CD4-positive, alpha-beta memory T cell (primary cell): ENCODE measurements around the gene TARDBP. TPM values are rescaled to one million over a fixed set of nuclear protein-coding genes. Genes with fewer than 3 reads are reported as not detected.

Experiments used
- CTCF ChIA-PET: fragments of 350-600 bp; sonication (Branson Sonifier 250); formaldehyde crosslinking; loops from one replicate; lab custom pipeline; 2021; ENCODE audit warnings: inconsistent platforms; ENCODE audit not compliant: partially characterized antibody; lab: Charles Lee
- POLR2A ChIA-PET: fragments of 350-600 bp; sonication (Branson Sonifier 250); formaldehyde crosslinking; loops from one replicate; lab custom pipeline; 2021; ENCODE audit not compliant: partially characterized antibody; lab: Charles Lee
- DNase-seq, 5 donors: peaks; one replicate each; pipeline versions ENCODE4 v3.0.0 to v3.0.0-alpha.2; 2020 to 2022; ENCODE audit warnings: mixed read lengths in 1 of 5
- H3K27ac ChIP-seq: one replicate; pipeline ENCODE4 v1.7.0; 2013; ENCODE audit warnings: low read depth, low read length
- H3K27me3 ChIP-seq: 2 replicates; pipeline ENCODE4 v1.7.0; 2013; ENCODE audit warnings: mild to moderate bottlenecking, low read length, moderate library complexity; ENCODE audit not compliant: insufficient read depth
- H3K36me3 ChIP-seq: 2 replicates; pipeline ENCODE4 v1.7.0; 2013; ENCODE audit warnings: mild to moderate bottlenecking, low read length, moderate library complexity; ENCODE audit not compliant: insufficient read depth
- H3K4me1 ChIP-seq: 2 replicates; pipeline ENCODE4 v1.7.0; 2013; ENCODE audit warnings: mild to moderate bottlenecking, low read length, moderate library complexity; ENCODE audit not compliant: insufficient read depth
- H3K4me3 ChIP-seq, 2 donors: one replicate each; pipeline ENCODE4 v1.7.0; 2013; ENCODE audit warnings: low read length in 2 of 2, mild to moderate bottlenecking in 1 of 2
- H3K9me3 ChIP-seq, 2 donors: one replicate each; pipeline ENCODE4 v1.7.0; 2013; ENCODE audit warnings: low read length in 2 of 2, control low read depth in 1 of 2; ENCODE audit not compliant: control insufficient read depth in 1 of 2
- H3K27ac Mint-ChIP-seq, 7 donors: one replicate each; pipeline ENCODE4 v1.8.0; 2020 to 2021; ENCODE audit warnings: mixed read lengths in 7 of 7, mild to moderate bottlenecking in 6 of 7, inconsistent platforms in 3 of 7, moderate library complexity in 3 of 7
- H3K27me3 Mint-ChIP-seq, 2 donors: one replicate each; pipeline ENCODE4 v1.8.0; 2020 to 2021; ENCODE audit warnings: mixed read lengths in 2 of 2
- H3K36me3 Mint-ChIP-seq, 2 donors: one replicate each; pipeline ENCODE4 v1.8.0; 2020 to 2021; ENCODE audit warnings: mixed read lengths in 2 of 2, inconsistent platforms in 1 of 2, mild to moderate bottlenecking in 1 of 2
- H3K4me1 Mint-ChIP-seq, 4 donors: one replicate each; pipeline ENCODE4 v1.8.0; 2020 to 2021; ENCODE audit warnings: mixed read lengths in 4 of 4, mild to moderate bottlenecking in 1 of 4
- H3K4me3 Mint-ChIP-seq, 8 donors: one replicate each; pipeline ENCODE4 v1.8.0; 2020 to 2021; ENCODE audit warnings: mixed read lengths in 8 of 8, mild to moderate bottlenecking in 7 of 8, moderate library complexity in 6 of 8, inconsistent platforms in 3 of 8
- H3K9me3 Mint-ChIP-seq, 8 donors: one replicate each; pipeline ENCODE4 v1.8.0; 2020 to 2021; ENCODE audit warnings: mixed read lengths in 8 of 8, mild to moderate bottlenecking in 5 of 8, inconsistent platforms in 3 of 8, moderate library complexity in 1 of 8
- intact Hi-C: fragments of 100-400 bp; cut with micrococcal nuclease; formaldehyde crosslinking; loops from one replicate; pipeline ENCODE4 v1.15.1; 2023
- polyA plus RNA-seq, 2 donors: library from polyadenylated mRNA; unstranded; fragments of 300-500 nt; fragmentation: Illumina TruSeq; gene quantifications; one replicate each; pipeline ENCODE4 v1.2.3, GENCODE V29; 2021
- total RNA-seq, 2 experiments: library from RNA; stranded (reverse); gene quantifications; one replicate each; pipeline ENCODE4 v1.2.3, GENCODE V29; 2021

TARDBP gene
- total and polyA plus RNA-seq, 4 experiments from 2014 or later, result 54.0 to 195 (median 147) TPM

DNA sequence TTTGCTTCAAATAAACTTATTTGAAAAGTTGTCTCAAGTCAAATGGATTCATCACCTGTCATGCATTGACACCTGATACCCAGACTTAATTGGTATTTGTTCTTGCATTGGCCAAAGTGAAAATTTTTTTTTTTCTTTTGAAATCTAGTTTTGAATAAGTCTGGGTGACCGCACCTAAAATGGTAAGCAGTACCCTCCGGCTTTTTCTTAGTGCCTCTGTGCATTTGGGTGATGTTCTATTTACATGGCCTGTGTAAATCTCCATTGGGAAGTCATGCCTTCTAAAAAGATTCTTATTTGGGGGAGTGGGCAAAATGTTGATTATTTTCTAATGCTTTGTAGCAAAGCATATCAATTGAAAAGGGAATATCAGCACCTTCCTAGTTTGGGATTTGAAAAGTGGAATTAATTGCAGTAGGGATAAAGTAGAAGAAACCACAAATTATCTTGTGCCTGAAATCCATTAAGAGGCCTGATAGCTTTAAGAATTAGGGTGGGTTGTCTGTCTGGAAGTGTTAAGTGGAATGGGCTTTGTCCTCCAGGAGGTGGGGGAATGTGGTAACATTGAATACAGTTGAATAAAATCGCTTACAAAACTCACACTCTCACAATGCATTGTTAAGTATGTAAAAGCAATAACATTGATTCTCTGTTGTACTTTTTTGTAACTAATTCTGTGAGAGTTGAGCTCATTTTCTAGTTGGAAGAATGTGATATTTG lies 11.9 kb downstream of the TARDBP start:
- POLR2A ChIA-PET, result interaction anchor here (1.5 kb wide), 1 partner anchor 12 kb away, joined by 4 read pairs; the partner anchor contains the start of gene TARDBP
- Histone ChIP-seq H3K27me3 (no peaks in the 10 kb centered on the region), H3K27ac (no peak overlapping the region), H3K9me3 (no peaks in the 10 kb centered on the region), H3K4me1 (no peaks in the 10 kb centered on the region), H3K4me3 (no peak overlapping the region), H3K36me3 (peaks cover 53% of the 10 kb centered on the region)
- CTCF ChIA-PET, result interaction anchor here (1.1 to 1.4 kb wide), 2 partner anchors 11 to 14 kb away, joined by 3 read pairs; no protein-coding TSS in a partner anchor
- Mint-ChIP-seq H3K4me1 (peaks cover 19 to 29% (median 20%) of the 10 kb centered on the region in 4 donors), H3K27me3 (no peaks in the 10 kb centered on the region), H3K9me3 (no peaks in the 10 kb centered on the region), H3K36me3 (peaks cover 44 to 82% of the 10 kb centered on the region in 2 donors), H3K27ac (peak overlapping the region in 2 of 7 donors; percentile 27 to 44), H3K4me3 (no peak overlapping the region)
- no peak for DNase-seq
- intact Hi-C loops, result no loop called here

DNA sequence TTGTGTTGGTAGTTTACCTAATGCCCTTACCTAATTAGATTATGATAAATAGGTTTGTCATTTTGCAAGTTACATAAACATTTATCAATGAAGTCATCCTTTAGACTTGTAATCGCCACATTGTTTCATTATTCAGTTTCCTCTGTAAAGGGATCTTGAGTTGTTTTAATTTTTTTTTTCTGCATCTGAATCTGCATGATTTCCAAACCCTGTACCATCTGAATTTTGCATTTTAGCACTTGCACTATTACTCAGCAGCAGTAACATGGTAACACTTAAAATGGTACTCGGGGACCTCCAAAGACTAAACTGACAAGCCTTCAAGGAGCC lies 12.4 kb downstream of the TARDBP start:
- ChIA-PET CTCF (interaction anchor here (1.1 to 1.4 kb wide), 2 partner anchors 11 to 13 kb away, joined by 3 read pairs; no protein-coding TSS in a partner anchor), POLR2A (interaction anchor here (1.5 kb wide), 1 partner anchor 12 kb away, joined by 4 read pairs; the partner anchor contains the start of gene TARDBP)
- H3K36me3 ChIP-seq, result peaks cover 50% of the 10 kb centered on the region
- H3K4me3 Mint-ChIP-seq, result no peak overlapping the region
- peak overlapping the region in 1 of 7 donors; percentile 27 for H3K27ac Mint-ChIP-seq
- no peak overlapping the region for H3K4me3 ChIP-seq
- no peaks in the 10 kb centered on the region for H3K9me3 Mint-ChIP-seq
- peaks cover 44 to 79% of the 10 kb centered on the region in 2 donors for H3K36me3 Mint-ChIP-seq
- H3K4me1 Mint-ChIP-seq, result peaks cover 19 to 29% (median 20%) of the 10 kb centered on the region in 4 donors
- no peaks in the 10 kb centered on the region for H3K4me1 ChIP-seq
- no peaks in the 10 kb centered on the region for H3K9me3 ChIP-seq
- no peak for DNase-seq
- H3K27me3 Mint-ChIP-seq, result no peaks in the 10 kb centered on the region
- intact Hi-C loops, result no loop called here
- no peaks in the 10 kb centered on the region for H3K27me3 ChIP-seq
- no peak overlapping the region for H3K27ac ChIP-seq

DNA sequence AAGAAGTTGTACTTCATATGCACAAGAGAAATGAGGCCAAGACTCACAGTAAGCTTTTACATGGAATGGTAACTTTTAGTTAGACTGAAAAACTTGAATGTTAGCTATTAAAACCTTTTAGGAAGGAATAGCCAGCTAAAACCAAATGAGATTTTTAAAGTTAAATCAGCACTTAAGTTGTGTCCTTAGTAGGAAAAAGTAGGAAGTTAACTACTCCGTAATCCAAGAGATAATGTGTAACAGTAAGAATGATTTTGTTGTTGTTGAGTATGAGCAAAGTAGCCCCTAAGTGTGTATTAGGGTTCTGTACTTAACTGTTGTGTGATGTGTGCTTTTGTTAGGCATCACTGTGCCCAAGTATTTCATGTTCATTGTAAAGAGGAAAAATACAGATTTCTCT lies 13.2 kb downstream of the TARDBP start:
- H3K4me3 ChIP-seq, result no peak overlapping the region
- Mint-ChIP-seq H3K36me3 (peaks cover 41 to 79% of the 10 kb centered on the region in 2 donors), H3K4me3 (no peak overlapping the region), H3K4me1 (peaks cover 19 to 29% (median 20%) of the 10 kb centered on the region in 4 donors), H3K27ac (peak overlapping the region in 1 of 7 donors; percentile 46), H3K9me3 (no peaks in the 10 kb centered on the region), H3K27me3 (no peaks in the 10 kb centered on the region)
- H3K4me1 ChIP-seq, result no peaks in the 10 kb centered on the region
- intact Hi-C loops, result no loop called here
- H3K36me3 ChIP-seq, result peaks cover 42% of the 10 kb centered on the region
- no peak for DNase-seq
- no peak overlapping the region for H3K27ac ChIP-seq
- no peaks in the 10 kb centered on the region for H3K9me3 ChIP-seq
- ChIA-PET POLR2A (interaction anchor here (1.5 kb wide), 1 partner anchor 13 kb away, joined by 4 read pairs; the partner anchor contains the start of gene TARDBP), CTCF (no interaction called here)
- no peaks in the 10 kb centered on the region for H3K27me3 ChIP-seq

DNA sequence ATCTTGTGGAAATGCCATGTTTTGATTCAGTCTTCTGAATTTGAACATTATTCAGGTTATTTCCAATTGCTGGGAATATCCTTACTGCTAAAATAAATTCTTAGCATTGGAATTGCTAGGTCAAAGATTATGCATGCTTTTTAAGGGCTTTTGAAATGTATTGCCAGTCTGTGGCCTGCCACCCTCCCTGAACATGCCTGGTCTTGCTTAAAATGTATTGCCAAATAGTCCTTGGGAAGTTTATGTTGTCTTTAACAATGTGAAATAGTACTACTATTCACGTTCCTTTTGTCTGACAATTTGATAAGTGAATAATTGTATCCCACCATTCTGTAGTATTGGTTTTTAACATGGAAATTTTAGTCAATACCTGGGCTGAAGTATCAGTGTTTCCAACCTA lies 13.6 kb downstream of the TARDBP start:
- H3K4me1 ChIP-seq, result no peaks in the 10 kb centered on the region
- CTCF ChIA-PET, result no interaction called here
- H3K36me3 ChIP-seq, result peaks cover 38% of the 10 kb centered on the region
- Mint-ChIP-seq H3K36me3 (peaks cover 42 to 75% of the 10 kb centered on the region in 2 donors), H3K27me3 (no peaks in the 10 kb centered on the region), H3K27ac (no peak overlapping the region), H3K4me1 (peaks cover 19 to 29% (median 20%) of the 10 kb centered on the region in 4 donors), H3K4me3 (no peak overlapping the region), H3K9me3 (no peaks in the 10 kb centered on the region)
- H3K9me3 ChIP-seq, result no peaks in the 10 kb centered on the region
- H3K4me3 ChIP-seq, result no peak overlapping the region
- no peak for DNase-seq
- intact Hi-C loops, result no loop called here
- no peaks in the 10 kb centered on the region for H3K27me3 ChIP-seq
- POLR2A ChIA-PET, result no interaction called here
- no peak overlapping the region for H3K27ac ChIP-seq

DNA sequence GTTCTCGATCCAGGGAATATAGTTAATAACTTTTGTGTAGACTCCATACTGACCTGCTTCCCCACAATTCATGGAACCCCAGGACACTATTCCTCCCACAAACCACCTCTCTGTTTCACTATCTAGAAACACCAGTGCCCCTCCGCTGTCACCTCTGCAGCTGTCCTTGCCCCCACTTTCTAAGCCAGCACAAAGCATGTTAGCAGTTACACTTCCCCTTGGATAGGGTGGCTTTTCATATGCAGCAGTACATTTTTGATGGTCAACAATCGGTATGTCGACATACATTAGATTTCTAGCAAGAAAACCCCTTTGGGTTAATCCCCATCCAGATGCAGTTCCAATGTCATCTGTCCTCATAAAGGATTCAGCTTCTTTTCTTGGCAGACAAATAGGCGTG lies 14.4 kb downstream of the TARDBP start:
- Histone ChIP-seq H3K4me3 (no peak overlapping the region), H3K9me3 (no peaks in the 10 kb centered on the region), H3K4me1 (no peaks in the 10 kb centered on the region), H3K27me3 (no peaks in the 10 kb centered on the region), H3K27ac (no peak overlapping the region), H3K36me3 (peaks cover 29% of the 10 kb centered on the region)
- Mint-ChIP-seq H3K9me3 (no peaks in the 10 kb centered on the region), H3K36me3 (peaks cover 40 to 66% of the 10 kb centered on the region in 2 donors), H3K4me3 (no peak overlapping the region), H3K4me1 (peaks cover 18 to 28% (median 19%) of the 10 kb centered on the region in 4 donors), H3K27ac (peak overlapping the region in 2 of 7 donors; percentile 6 to 17), H3K27me3 (no peaks in the 10 kb centered on the region)
- ChIA-PET CTCF (interaction anchor here (1.1 to 1.6 kb wide), 2 partner anchors 9 to 10 kb away, joined by 3 to 8 read pairs; no protein-coding TSS in a partner anchor), POLR2A (interaction anchor here (0.6 to 1.5 kb wide), 3 partner anchors 14 to 36 kb away, joined by 3 to 4 read pairs (median 3); partner anchors contain the start of gene TARDBP)
- DNase-seq, result no peak
- intact Hi-C loops, result no loop called here

DNA sequence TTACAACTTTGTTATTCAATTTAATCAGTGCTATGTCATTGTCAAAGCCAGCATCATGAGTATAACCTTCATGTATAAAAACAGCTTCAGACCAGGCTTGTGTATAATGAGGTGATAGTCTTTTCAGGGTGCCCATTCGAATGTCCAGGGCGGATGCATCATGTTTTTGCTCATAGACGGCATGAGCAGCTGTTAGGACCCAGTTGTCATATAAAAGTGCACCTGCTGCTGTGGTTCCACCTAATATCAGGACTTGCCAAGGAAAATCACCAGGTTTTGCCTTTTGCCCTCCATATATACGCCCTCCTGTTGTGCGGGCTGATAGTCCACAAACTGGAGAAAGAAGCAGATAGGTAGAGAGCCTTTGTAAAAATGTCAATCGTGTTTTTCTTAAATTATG lies 14.9 kb downstream of the TARDBP start:
- Mint-ChIP-seq H3K36me3 (peaks cover 36 to 62% of the 10 kb centered on the region in 2 donors), H3K27me3 (no peaks in the 10 kb centered on the region), H3K27ac (no peak overlapping the region), H3K9me3 (no peaks in the 10 kb centered on the region), H3K4me1 (peaks cover 14 to 23% (median 16%) of the 10 kb centered on the region in 4 donors), H3K4me3 (no peak overlapping the region)
- H3K4me3 ChIP-seq, result no peak overlapping the region
- CTCF ChIA-PET, result interaction anchor here (1.1 to 1.6 kb wide), 2 partner anchors 8 to 10 kb away, joined by 3 to 8 read pairs; no protein-coding TSS in a partner anchor
- intact Hi-C loops, result no loop called here
- peaks cover 25% of the 10 kb centered on the region for H3K36me3 ChIP-seq
- H3K4me1 ChIP-seq, result no peaks in the 10 kb centered on the region
- no peak for DNase-seq
- H3K27ac ChIP-seq, result no peak overlapping the region
- no peaks in the 10 kb centered on the region for H3K27me3 ChIP-seq
- H3K9me3 ChIP-seq, result no peaks in the 10 kb centered on the region
- POLR2A ChIA-PET, result interaction anchor here (0.6 to 1.5 kb wide), 3 partner anchors 15 to 37 kb away, joined by 3 to 4 read pairs (median 3); partner anchors contain the start of gene TARDBP

DNA sequence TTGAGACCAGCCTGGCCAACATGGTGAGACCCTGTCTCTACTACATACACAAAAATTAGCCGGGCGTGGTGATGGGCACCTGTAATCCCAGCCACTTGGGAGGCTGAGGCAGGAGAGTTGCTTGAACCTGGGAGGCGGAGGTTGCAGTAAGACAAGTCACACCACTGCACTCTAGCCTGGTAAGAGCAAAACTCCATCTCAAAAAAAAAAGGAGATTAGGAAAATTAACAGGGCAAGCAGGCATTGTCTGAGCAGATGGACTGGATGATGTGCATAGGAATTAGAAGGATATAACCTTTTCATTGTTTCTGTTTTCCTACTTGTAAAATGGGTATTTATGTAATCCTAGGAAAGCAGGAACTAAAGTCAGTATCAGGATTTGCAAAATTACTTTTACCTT lies 15.6 kb downstream of the TARDBP start:
- DNase-seq, result no peak
- no peaks in the 10 kb centered on the region for H3K4me1 ChIP-seq
- intact Hi-C loops, result no loop called here
- H3K27ac ChIP-seq, result no peak overlapping the region
- H3K27me3 Mint-ChIP-seq, result no peaks in the 10 kb centered on the region
- no peaks in the 10 kb centered on the region for H3K9me3 ChIP-seq
- H3K9me3 Mint-ChIP-seq, result no peaks in the 10 kb centered on the region
- no peak overlapping the region for H3K27ac Mint-ChIP-seq
- CTCF ChIA-PET, result interaction anchor here (1.6 kb wide), 1 partner anchor 9 kb away, joined by 8 read pairs; no protein-coding TSS in a partner anchor
- peaks cover 29 to 55% of the 10 kb centered on the region in 2 donors for H3K36me3 Mint-ChIP-seq
- H3K36me3 ChIP-seq, result peaks cover 23% of the 10 kb centered on the region
- peaks cover 9 to 21% (median 14%) of the 10 kb centered on the region in 4 donors for H3K4me1 Mint-ChIP-seq
- no peaks in the 10 kb centered on the region for H3K27me3 ChIP-seq
- no peak overlapping the region for H3K4me3 ChIP-seq
- H3K4me3 Mint-ChIP-seq, result no peak overlapping the region
- POLR2A ChIA-PET, result interaction anchor here (1.5 kb wide), 1 partner anchor 16 kb away, joined by 4 read pairs; the partner anchor contains the start of gene TARDBP
